ENCODE results near the gene PTBP2.

GRCh38 chr1:96792220-96792619 is 70.6 kb downstream of the PTBP2 start:
- TF ChIP-seq EZH2phosphoT487 (IDR thresholded peaks at IDR 0.05; ENCODE audit: insufficient read depth, low read depth) (no peak), EZH2 (IDR thresholded peaks at IDR 0.05; ENCODE audit: insufficient read depth, poor library complexity, severe bottlenecking) (no peak)

Measured in GM23248 (cell line).